Stomach (tissue), 9 donors: ENCODE measurements around the gene IGF2BP1. TPM values are rescaled to one million over a fixed set of nuclear protein-coding genes. Genes with fewer than 3 reads are reported as not detected.

Source experiments
- DNase-seq, 2 donors: peaks; one replicate each; pipeline versions ENCODE4 v3.0.0 to v3.0.0-alpha.2; 2013 to 2019
- H3K27ac ChIP-seq, 5 donors: fragments of 200-600 bp in 4 of 5; sonication (generic) in 4 of 5; one replicate each; pipeline ENCODE4 v1.5.1; 2013 to 2019; ENCODE audit warnings: mild to moderate bottlenecking in 1 of 5, moderate library complexity in 1 of 5
- H3K27me3 ChIP-seq, 3 donors: fragments of 200-600 bp; sonication (generic); one replicate each; pipeline ENCODE4 v1.5.1; 2017 to 2019; ENCODE audit warnings: mixed run types in 1 of 3
- H3K36me3 ChIP-seq, 4 donors: fragments of 200-600 bp; sonication (generic); 1 replicate in 3 of 4; 2 replicates in 1 of 4; pipeline ENCODE4 v1.5.1; 2016 to 2019
- H3K4me1 ChIP-seq, 4 donors: fragments of 200-600 bp; sonication (generic); one replicate each; pipeline ENCODE4 v1.5.1; 2016 to 2019
- H3K4me3 ChIP-seq, 4 donors: fragments of 200-600 bp; sonication (generic) in 3 of 4; one replicate each; pipeline ENCODE4 v1.5.1; 2016 to 2019; ENCODE audit warnings: mild to moderate bottlenecking in 1 of 4
- H3K9me3 ChIP-seq, 4 donors: fragments of 200-600 bp; sonication (generic); one replicate each; pipeline ENCODE4 v1.5.1; 2016 to 2019
- CTCF ChIP-seq, 7 experiments: fragments of 450-650 bp in 4 of 7; fragments of 200-600 bp in 3 of 7; sonication (generic) in 3 of 7; IDR thresholded peaks; one replicate each; pipeline ENCODE4 v1.5.1; 2016 to 2019; ENCODE audit warnings: antibody characterized with exemption in 7 of 7, control low read depth in 2 of 7, mild to moderate bottlenecking in 1 of 7
- EP300 ChIP-seq: sonication (generic); formaldehyde crosslinking; IDR thresholded peaks from one replicate; pipeline ENCODE4 v1.6.1; 2017; ENCODE audit warnings: antibody characterized with exemption
- POLR2A ChIP-seq, 4 donors: fragments of 450-650 bp; IDR thresholded peaks; one replicate each; pipeline ENCODE4 v1.6.1; 2016; ENCODE audit warnings: antibody characterized with exemption in 4 of 4, control low read depth in 2 of 4, mild to moderate bottlenecking in 1 of 4, moderate library complexity in 1 of 4
- POLR2AphosphoS5 ChIP-seq, 3 donors: sonication (generic); formaldehyde crosslinking; IDR thresholded peaks; one replicate each; pipeline ENCODE4 v1.6.1; 2016; ENCODE audit warnings: antibody characterized with exemption in 3 of 3
- WGBS, 5 donors: extraction: QIAGEN DNeasy Blood & Tissue Kit in 3 of 5; methylation state at CpG; one replicate each; pipeline versions ENCODE4 v1.1.5 to v1.1.7; 2013 to 2018; 5-methylcytosine and 5-hydroxymethylcytosine counted together
- intact Hi-C: fragments of 100-400 bp; cut with DNase I; formaldehyde crosslinking; loops from one replicate; pipeline ENCODE4 v1.15.1; 2023; ENCODE audit warnings: low total_unique reads
- polyA plus RNA-seq, 3 donors: library from polyadenylated mRNA; stranded (reverse); fragments of 200-250 nt; gene quantifications; one replicate each; pipeline ENCODE4 v1.2.3, GENCODE V29; 2013
- total RNA-seq, 5 donors: library from RNA; depleted of rRNA; stranded (reverse); fragments of >200 nt; gene quantifications; one replicate each; pipeline versions ENCODE4 v1.1.0 to v1.2.3, GENCODE V29; 2014 to 2016
- donor health status: healthy with polysubstance abuse.
- donor health status: Bipolar disorder and iron deficiency.
- donor health status: healthy.

The IGF2BP1 gene
- total and polyA plus RNA-seq, 8 donors = under 0.01 to 1.8 TPM; not detected in 6

GRCh38 chr17:49071106-49071505 lies 73.9 kb downstream of the IGF2BP1 start:
- 47 to 73% (median 56%) methylated on average over 1 of the region's 1 CpG for WGBS, 5 donors
- Histone ChIP-seq H3K27ac (no peak overlapping the region), H3K4me3 (no peak overlapping the region), H3K9me3 (no peaks in the 10 kb centered on the region), H3K27me3 (peaks cover 0 to 16% (median 0%) of the 10 kb centered on the region in 3 donors), H3K36me3 (no peaks in the 10 kb centered on the region), H3K4me1 (no peaks in the 10 kb centered on the region)
- TF ChIP-seq POLR2A (IDR thresholded peaks at IDR 0.05) (no peak), POLR2AphosphoS5 (IDR thresholded peaks at IDR 0.05) (no peak), EP300 (no peak), CTCF (IDR thresholded peaks at IDR 0.05) (no peak)
- DNase-seq = no peak
- intact Hi-C loops = no loop called here

- WGBS, 5 donors = 73 to 86% (median 82%) methylated on average over 3 of the region's 3 CpGs
- no peak for TF ChIP-seq POLR2AphosphoS5 (IDR thresholded peaks at IDR 0.05)
- no peak for TF ChIP-seq CTCF (IDR thresholded peaks at IDR 0.05)
- no peak for TF ChIP-seq POLR2A (IDR thresholded peaks at IDR 0.05)
- no peak for TF ChIP-seq EP300
- DNase-seq = no peak
- no peaks in the 10 kb centered on the region for H3K9me3 ChIP-seq
- peaks cover 0 to 28% (median 0%) of the 10 kb centered on the region in 3 donors for H3K27me3 ChIP-seq
- no peak overlapping the region for H3K27ac ChIP-seq
- H3K36me3 ChIP-seq = no peaks in the 10 kb centered on the region
- H3K4me1 ChIP-seq = no peaks in the 10 kb centered on the region
- H3K4me3 ChIP-seq = no peak overlapping the region
- intact Hi-C loops = no loop called here
Observed at GRCh38 chr17:49074851-49075540, 77.8 kb downstream of the IGF2BP1 start.

- 75 to 88% (median 85%) methylated on average over 7 of the region's 7 CpGs for WGBS, 5 donors
- no peak overlapping the region for H3K4me3 ChIP-seq
- no peak overlapping the region for H3K27ac ChIP-seq
- no peaks in the 10 kb centered on the region for H3K36me3 ChIP-seq
- H3K9me3 ChIP-seq = no peaks in the 10 kb centered on the region
- TF ChIP-seq EP300 = no peak
- TF ChIP-seq CTCF (IDR thresholded peaks at IDR 0.05) = no peak
- H3K4me1 ChIP-seq = no peaks in the 10 kb centered on the region
- peaks cover 0 to 28% (median 0%) of the 10 kb centered on the region in 3 donors for H3K27me3 ChIP-seq
- DNase-seq = no peak
- intact Hi-C loops = no loop called here
Observed at GRCh38 chr17:49076573-49077384, 79.6 kb downstream of the IGF2BP1 start.

- Histone ChIP-seq H3K4me1 (no peaks in the 10 kb centered on the region), H3K27me3 (peaks cover 0 to 33% (median 0%) of the 10 kb centered on the region in 3 donors), H3K27ac (no peak overlapping the region), H3K9me3 (no peaks in the 10 kb centered on the region), H3K4me3 (no peak overlapping the region), H3K36me3 (no peaks in the 10 kb centered on the region)
- DNase-seq = no peak
- WGBS, 5 donors = 74 to 82% (median 79%) methylated on average over 7 of the region's 7 CpGs
- TF ChIP-seq CTCF (IDR thresholded peaks at IDR 0.05) (no peak), POLR2AphosphoS5 (IDR thresholded peaks at IDR 0.05) (no peak), POLR2A (IDR thresholded peaks at IDR 0.05) (no peak), EP300 (no peak)
- intact Hi-C loops = no loop called here
Observed at GRCh38 chr17:49078248-49078647, 81.1 kb downstream of the IGF2BP1 start.
